Measurements from ENCODE around the gene PRKCE. TPM values are rescaled to one million over a fixed set of nuclear protein-coding genes. Genes with fewer than 3 reads are reported as not detected.

The PRKCE gene
- 12.5 and 17.9 TPM in 2 replicates for total RNA-seq (ENCODE audit: low replicate concordance)

- TF ChIP-seq CTCF (IDR thresholded peaks at IDR 0.05; ENCODE audit: insufficient read depth, low read length), result no peak
- peak; percentile 52 for DNase-seq (ENCODE audit: low read depth)
- H3K4me3 ChIP-seq (ENCODE audit: low read depth, low read length), result peak within 1 kb of the TSS; percentile 89
Measured at GRCh38 chr2:45651415-45652089, at the start of gene PRKCE. Gene PRKCE, plus strand, starts transcription at chr2:45651675.

GRCh38 chr2:45602624-45603023 is 48.9 kb upstream of the PRKCE start:
- TF ChIP-seq CTCF (IDR thresholded peaks at IDR 0.05; ENCODE audit: insufficient read depth, low read length), result no peak
- no peak overlapping the region for H3K4me3 ChIP-seq (ENCODE audit: low read depth, low read length)

GRCh38 chr2:45605116-45605515 is 46.4 kb upstream of the PRKCE start:
- H3K4me3 ChIP-seq (ENCODE audit: low read depth, low read length), result no peak overlapping the region
- TF ChIP-seq CTCF (IDR thresholded peaks at IDR 0.05; ENCODE audit: insufficient read depth, low read length), result no peak
- no peak for DNase-seq (ENCODE audit: low read depth)

More at GRCh38 chr2:45602624-45603023, 48.9 kb upstream of the PRKCE start:
- no peak for DNase-seq (ENCODE audit: low read depth)

DNA sequence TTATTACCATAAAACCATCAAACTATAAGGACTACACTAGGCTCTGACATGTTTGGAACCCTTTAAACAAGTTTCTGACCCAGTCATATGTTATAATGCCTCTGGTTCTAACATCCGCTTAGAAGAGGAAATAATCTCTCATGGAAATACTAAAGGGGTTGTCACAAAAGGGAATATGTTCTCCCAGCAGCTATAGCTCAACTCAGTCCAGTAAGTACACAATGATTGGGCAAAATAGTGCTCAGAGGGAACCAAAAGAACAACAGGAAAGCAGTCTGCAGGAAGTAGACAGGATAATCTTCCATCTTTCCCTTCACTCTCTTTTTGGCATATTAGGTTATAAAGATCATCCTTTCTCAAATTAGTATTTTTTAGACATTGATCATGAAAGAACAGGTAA is 44.7 kb upstream of the PRKCE start:
- DNase-seq (ENCODE audit: low read depth), result no peak
- TF ChIP-seq CTCF (IDR thresholded peaks at IDR 0.05; ENCODE audit: insufficient read depth, low read length), result no peak
- H3K4me3 ChIP-seq (ENCODE audit: low read depth, low read length), result no peak overlapping the region

GRCh38 chr2:45607701-45608100 is 43.8 kb upstream of the PRKCE start:
- peak; percentile 50 for TF ChIP-seq CTCF (IDR thresholded peaks at IDR 0.05; ENCODE audit: insufficient read depth, low read length)
- H3K4me3 ChIP-seq (ENCODE audit: low read depth, low read length), result no peak overlapping the region
- DNase-seq (ENCODE audit: low read depth), result peak; percentile 33

DNA sequence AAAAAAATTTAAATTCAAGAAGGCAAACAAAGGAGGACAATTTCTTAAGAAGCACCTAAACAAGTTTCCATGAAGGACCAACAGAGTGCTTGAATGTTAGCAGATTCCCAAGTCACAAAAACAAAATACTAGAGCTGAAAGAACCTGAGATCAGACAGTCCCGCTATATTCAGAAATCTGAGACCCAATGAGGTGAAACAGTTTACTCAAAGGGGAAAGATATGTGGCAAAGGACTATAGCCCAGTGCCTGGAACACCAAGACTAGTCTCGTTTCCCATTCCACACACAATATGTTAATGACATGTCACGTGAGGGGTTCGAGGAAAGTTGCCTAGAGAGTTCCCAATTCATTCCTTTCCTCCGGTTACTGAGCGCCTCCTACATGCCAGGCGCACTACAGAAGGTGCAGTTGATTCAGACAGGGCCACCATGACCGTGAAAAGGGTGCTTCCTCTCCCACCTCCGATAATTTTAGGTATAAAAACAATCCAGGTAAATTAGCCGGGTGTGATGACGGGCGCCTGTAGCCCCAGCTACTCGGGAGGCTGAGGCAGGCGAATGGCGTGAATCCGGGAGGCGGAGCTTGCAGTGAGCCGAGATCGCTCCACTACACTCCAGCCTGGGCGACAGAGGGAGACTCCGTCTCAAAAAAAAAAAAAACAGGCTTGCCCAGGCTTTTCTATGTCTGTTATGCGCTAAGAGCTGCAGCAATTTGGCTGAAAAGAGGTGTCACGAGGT is 41.0 kb upstream of the PRKCE start:
- DNase-seq (ENCODE audit: low read depth), result peak; percentile 72
- peak overlapping the region; percentile 86 for H3K4me3 ChIP-seq (ENCODE audit: low read depth, low read length)
- peak; percentile 48 for TF ChIP-seq CTCF (IDR thresholded peaks at IDR 0.05; ENCODE audit: insufficient read depth, low read length)

Data from fibroblast of the aortic adventitia (primary cell).